Loucy (cell line): ENCODE results near the gene ASPM.

Experiments
- CTCF ChIP-seq: fragments of 200-600 bp; sonication (generic); conservative IDR thresholded peaks from 2 replicates; pipeline ENCODE4 v1.5.1; 2014; ENCODE audit warnings: mild to moderate bottlenecking, antibody characterized with exemption, low read length
- EZH2phosphoT487 ChIP-seq: fragments of 200-600 bp; IDR thresholded peaks from 2 replicates; pipeline ENCODE4 v1.6.1; 2018; ENCODE audit warnings: antibody characterized with exemption, mild to moderate bottlenecking, moderate library complexity, borderline replicate concordance

DNA sequence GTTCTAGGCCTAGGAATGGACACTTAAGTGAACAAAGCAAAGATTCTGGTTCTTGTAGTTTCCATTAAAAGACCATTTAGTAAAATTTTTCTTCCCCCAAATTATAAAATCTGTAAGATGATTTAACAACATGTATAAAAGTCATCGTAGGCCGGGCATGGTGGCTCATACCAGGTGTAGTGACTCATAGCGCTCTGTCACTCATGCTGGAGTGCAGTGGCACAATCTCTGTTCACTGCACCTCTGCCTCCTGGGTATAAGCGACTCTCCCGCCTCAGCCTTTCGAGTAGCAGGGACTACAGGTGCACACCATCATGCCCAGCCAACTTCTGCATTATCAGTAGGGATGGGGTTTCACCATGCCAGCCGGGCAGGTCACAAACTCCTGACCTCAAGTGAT lies 9.1 kb downstream of the ASPM start:
- TF ChIP-seq CTCF = no peak
- no peak for TF ChIP-seq EZH2phosphoT487
